ENCODE results near the gene CLEC2D.
"Not testable (repeated sequence)": the region's sequence is repeated elsewhere in the genome, so short reads cannot be mapped to it uniquely, and the experiment has no call there.

Gene CLEC2D

GRCh38 chr12:9731393-9731792 is 61.9 kb downstream of the CLEC2D start:
- DNase-seq, result no peak

GRCh38 chr12:9731797-9732196 is 62.3 kb downstream of the CLEC2D start:
- no peak for DNase-seq

DNA sequence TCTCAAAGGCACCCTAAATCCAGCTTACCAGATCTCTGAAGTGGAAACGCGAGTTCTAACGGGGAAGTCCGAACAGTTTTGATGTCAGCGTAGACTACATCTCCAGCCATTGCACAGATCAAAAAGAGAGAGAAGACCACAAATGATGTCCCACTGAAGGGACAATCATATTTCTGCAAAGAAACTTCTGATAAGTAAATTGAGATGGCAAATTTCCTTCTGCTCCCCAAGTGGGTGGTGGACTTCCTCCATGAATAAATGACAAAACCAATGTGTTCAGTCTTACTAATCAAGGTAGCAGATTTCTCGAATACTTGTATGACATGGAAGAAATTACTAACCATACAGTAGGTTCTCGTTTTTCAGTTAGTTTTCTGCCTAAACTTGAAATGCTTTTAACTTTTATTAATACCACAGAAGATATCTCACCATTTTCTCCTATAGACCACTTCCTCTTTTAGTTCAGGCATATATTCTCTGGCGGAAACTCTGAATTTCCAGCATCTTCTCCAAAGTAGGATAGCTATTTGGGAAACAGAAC is 63.5 kb downstream of the CLEC2D start, which contains the start of gene CLECL1:
Gene CLECL1, minus strand, starts transcription at position 177 of the 541 bp plus-strand sequence.
- DNase-seq, result no peak

- DNase-seq, result no peak
These were observed 66.1 kb downstream of the CLEC2D start for GRCh38 chr12:9735601-9736000.

- DNase-seq, result no peak
These were observed 67.6 kb downstream of the CLEC2D start for GRCh38 chr12:9736936-9737705.

DNA sequence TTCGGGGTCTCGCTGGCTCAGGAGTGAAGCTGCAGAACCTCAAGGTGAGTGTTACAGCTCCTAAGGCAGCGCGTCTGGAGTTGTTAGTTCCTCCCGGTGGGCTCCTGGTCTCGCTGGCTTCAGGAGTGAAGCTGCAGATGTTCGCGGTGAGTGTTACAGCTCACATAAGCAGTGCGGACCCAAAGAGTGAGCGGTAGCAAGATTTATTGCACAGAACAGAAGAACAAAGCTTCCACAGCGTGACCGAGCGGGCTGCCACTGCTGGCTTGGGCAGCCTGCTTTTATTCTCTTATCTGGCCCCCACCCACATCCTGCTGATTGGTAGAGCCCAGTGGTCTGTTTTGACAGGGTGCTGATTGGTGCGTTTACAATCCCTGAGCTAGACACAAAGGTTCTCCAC is 69.4 kb downstream of the CLEC2D start:
- not testable (repeated sequence) for DNase-seq

DNA sequence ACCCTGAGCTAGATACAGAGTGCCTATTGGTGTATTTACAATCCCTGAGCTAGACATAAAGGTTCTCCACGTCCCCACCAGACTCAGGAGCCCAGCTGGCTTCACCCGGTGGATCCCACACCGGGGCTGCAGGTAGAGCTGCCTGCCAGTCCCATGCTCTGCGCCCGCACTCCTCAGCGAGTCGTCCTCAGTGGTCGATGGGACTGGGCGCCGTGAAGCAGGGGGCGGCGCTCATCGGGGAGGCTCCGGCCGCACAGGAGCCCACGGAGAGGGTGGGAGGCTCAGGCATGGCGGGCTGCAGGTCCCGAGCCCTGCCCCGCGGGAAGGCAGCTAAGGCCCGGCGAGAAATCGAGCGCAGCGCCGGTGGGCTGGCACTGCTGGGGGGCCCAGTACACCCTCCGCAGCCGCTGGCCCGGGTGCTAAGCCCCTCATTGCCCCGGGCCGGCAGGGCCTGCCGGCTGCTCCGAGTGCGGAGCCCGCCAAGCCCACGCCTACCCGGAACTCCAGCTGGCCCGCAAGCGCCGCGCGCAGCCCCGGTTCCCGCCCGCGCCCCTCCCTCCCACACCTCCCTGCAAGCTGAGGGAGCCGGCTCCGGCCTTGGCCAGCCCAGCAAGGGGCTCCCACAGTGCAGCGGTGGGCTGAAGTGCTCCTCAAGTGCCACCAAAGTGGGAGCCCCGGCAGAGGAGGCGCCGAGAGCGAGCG is 70.0 kb downstream of the CLEC2D start:
- DNase-seq, result not testable (repeated sequence)

- no peak for DNase-seq
These were observed 70.7 kb downstream of the CLEC2D start for GRCh38 chr12:9740106-9740750.

DNA sequence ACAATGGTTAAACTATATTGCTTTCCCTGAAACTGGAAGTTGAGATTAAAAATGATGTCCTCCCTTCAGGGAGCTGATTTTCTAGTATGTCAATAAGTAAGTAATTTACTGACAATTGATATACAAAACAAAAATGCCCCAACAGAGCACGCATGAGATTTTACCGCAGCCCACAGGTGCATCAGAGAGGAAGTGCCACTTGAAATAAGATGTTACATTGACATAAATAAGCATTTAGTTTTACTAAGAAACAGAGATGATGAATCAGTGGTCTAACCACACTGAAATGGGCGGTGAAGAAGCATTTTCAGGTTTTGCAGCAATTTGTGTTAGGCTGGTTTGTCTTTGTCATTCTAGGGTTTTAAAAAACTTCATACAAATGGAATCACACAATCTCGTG is 72.2 kb downstream of the CLEC2D start:
- no peak for DNase-seq

DNA sequence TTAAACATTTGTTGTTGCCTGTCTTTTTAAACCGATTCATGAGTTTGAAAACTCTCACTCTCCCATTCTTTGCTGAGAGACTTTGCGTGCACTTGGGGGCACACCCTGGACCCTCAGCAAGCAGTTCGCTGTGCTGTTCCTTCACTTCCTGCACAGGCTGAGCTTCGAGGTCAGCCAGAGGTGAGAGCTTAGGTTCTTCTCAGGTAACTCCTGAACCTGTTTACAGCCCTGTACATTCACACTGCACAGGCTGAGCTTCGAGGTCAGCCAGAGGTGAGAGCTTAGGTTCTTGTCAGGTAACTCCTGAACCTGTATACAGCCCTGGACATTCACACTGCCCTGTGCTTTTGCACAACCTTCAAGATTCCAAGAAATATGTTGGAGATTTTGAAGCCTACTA is 73.1 kb downstream of the CLEC2D start:
- DNase-seq, result no peak

GRCh38 chr12:9745199-9745598 is 75.7 kb downstream of the CLEC2D start:
- no peak for DNase-seq
